B cell (primary cell): ENCODE measurements around the gene CTTN. TPM values are rescaled to one million over a fixed set of nuclear protein-coding genes. Genes with fewer than 3 reads are reported as not detected.

ENCODE experiments used
- ATAC-seq: fragments of 200-7000 bp; cut with Tn5 transposase; one replicate; pipeline ENCODE4 v1.10.0; 2021; ENCODE audit warnings: low read depth, mild to moderate bottlenecking, moderate number of reproducible peaks, moderate library complexity
- CTCF ChIA-PET: fragments of 350-600 bp; sonication (Branson Sonifier 250); formaldehyde crosslinking; loops from one replicate; lab custom pipeline; 2021; ENCODE audit warnings: antibody characterized with exemption, inconsistent platforms; lab: Charles Lee
- POLR2A ChIA-PET: fragments of 350-600 bp; sonication (Branson Sonifier 250); formaldehyde crosslinking; loops from one replicate; lab custom pipeline; 2021; ENCODE audit warnings: antibody characterized with exemption; lab: Charles Lee
- DNase-seq: peaks from one replicate; pipeline ENCODE4 v3.0.0; 2013
- H2AFZ ChIP-seq: 2 replicates; pipeline ENCODE4 v1.6.1; 2012; ENCODE audit warnings: mild to moderate bottlenecking, low read depth, low read length; ENCODE audit not compliant: insufficient read depth, poor library complexity, severe bottlenecking
- H3K27ac ChIP-seq, 2 donors: 1 replicate in 1 of 2; 2 replicates in 1 of 2; pipeline ENCODE4 v1.5.1; 2012 to 2013; ENCODE audit warnings: low read length in 2 of 2, mild to moderate bottlenecking in 2 of 2, moderate library complexity in 1 of 2
- H3K27me3 ChIP-seq, 4 experiments: fragments of 200-600 bp in 1 of 4; sonication (generic) in 1 of 4; replicated peaks in 1 of 4; 1 replicate in 2 of 4; 2 replicates in 2 of 4; pipeline versions ENCODE4 v1.6.1 to v1.7.0; 2013 to 2016; ENCODE audit warnings: low read length in 3 of 4, mild to moderate bottlenecking in 2 of 4, mixed read lengths in 1 of 4, moderate library complexity in 1 of 4; ENCODE audit not compliant: insufficient read depth in 4 of 4, control insufficient read depth in 3 of 4; ENCODE audit errors: control extremely low read depth in 1 of 4
- H3K36me3 ChIP-seq, 2 experiments: replicated peaks in 1 of 2; 1 replicate in 1 of 2; 2 replicates in 1 of 2; pipeline versions ENCODE4 v1.6.1 to v1.7.1; 2013; ENCODE audit warnings: low read length in 1 of 2; ENCODE audit not compliant: insufficient read depth in 2 of 2, control insufficient read depth in 1 of 2; ENCODE audit errors: control extremely low read depth in 1 of 2, extremely low read depth in 1 of 2
- H3K4me1 ChIP-seq, 2 donors: fragments of 200-600 bp in 1 of 2; sonication (generic) in 1 of 2; 1 replicate in 1 of 2; 2 replicates in 1 of 2; pipeline versions ENCODE4 v1.5.1 to v1.6.1; 2013 to 2017; ENCODE audit warnings: low read length in 2 of 2; ENCODE audit not compliant: control insufficient read depth in 2 of 2, insufficient read depth in 2 of 2
- H3K4me2 ChIP-seq: replicated peaks from 2 replicates; pipeline ENCODE3; 2012; ENCODE audit warnings: mild to moderate bottlenecking, low read depth, low read length; ENCODE audit not compliant: poor library complexity, severe bottlenecking
- H3K4me3 ChIP-seq, 5 experiments: fragments of 200-600 bp in 1 of 5; sonication (generic) in 1 of 5; 1 replicate in 3 of 5; 2 replicates in 2 of 5; pipeline versions ENCODE4 v1.5.1 to v1.7.0; 2011 to 2016; ENCODE audit warnings: low read length in 4 of 5, mild to moderate bottlenecking in 4 of 5, low read depth in 2 of 5, control low read depth in 1 of 5, moderate library complexity in 1 of 5; ENCODE audit not compliant: insufficient read depth in 1 of 5; ENCODE audit errors: control extremely low read depth in 1 of 5, extremely low read depth in 1 of 5
- H3K79me2 ChIP-seq: fragments of 200-600 bp; sonication (generic); one replicate; pipeline ENCODE4 v1.6.0; 2016; ENCODE audit warnings: low read length; ENCODE audit not compliant: control insufficient read depth, insufficient read depth
- H3K9ac ChIP-seq: fragments of 200-600 bp; sonication (generic); 2 replicates; pipeline ENCODE4 v1.6.1; 2017; ENCODE audit warnings: mild to moderate bottlenecking, low read length, moderate library complexity
- H3K9me3 ChIP-seq, 3 donors: one replicate each; pipeline versions ENCODE4 v1.6.1 to v1.7.1; 2013; ENCODE audit warnings: low read length in 2 of 3; ENCODE audit not compliant: control insufficient read depth in 2 of 3, insufficient read depth in 1 of 3; ENCODE audit errors: control extremely low read depth in 1 of 3
- H4K20me1 ChIP-seq: 2 replicates; pipeline ENCODE4 v1.6.0; 2012; ENCODE audit warnings: mild to moderate bottlenecking, low read length; ENCODE audit not compliant: insufficient read depth, control insufficient read depth, poor library complexity, severe bottlenecking
- H3K27ac Mint-ChIP-seq: one replicate; pipeline ENCODE4 v1.8.0; 2021; ENCODE audit warnings: mixed read lengths
- H3K27me3 Mint-ChIP-seq: one replicate; pipeline ENCODE4 v1.8.0; 2021; ENCODE audit warnings: mixed read lengths
- H3K4me1 Mint-ChIP-seq: one replicate; pipeline ENCODE4 v1.8.0; 2021; ENCODE audit warnings: mixed read lengths
- H3K4me3 Mint-ChIP-seq: one replicate; pipeline ENCODE4 v1.8.0; 2021; ENCODE audit warnings: mixed read lengths
- H3K9me3 Mint-ChIP-seq: one replicate; pipeline ENCODE4 v1.8.0; 2022; ENCODE audit warnings: mixed read lengths; ENCODE audit not compliant: insufficient read depth
- CTCF ChIP-seq: fragments of 200-600 bp; IDR thresholded peaks from one replicate; pipeline ENCODE4 v1.8.0; 2022; ENCODE audit warnings: antibody characterized with exemption, mild to moderate bottlenecking
- EZH2 ChIP-seq: IDR thresholded peaks from 2 replicates; pipeline ENCODE4 v1.6.1; 2012; ENCODE audit warnings: borderline replicate concordance, low read depth, mild to moderate bottlenecking, moderate library complexity, low read length; ENCODE audit not compliant: insufficient read depth, poor library complexity, severe bottlenecking
- WGBS: methylation state at CpG from one replicate; pipeline ENCODE4 v1.1.5; 2013; ENCODE audit warnings: missing lambda C conversion rate; ENCODE audit not compliant: insufficient coverage; 5-methylcytosine and 5-hydroxymethylcytosine counted together
- intact Hi-C: fragments of 100-400 bp; cut with micrococcal nuclease; formaldehyde crosslinking; loops from one replicate; pipeline ENCODE4 v1.10.0; 2022
- polyA plus RNA-seq: library from polyadenylated mRNA; depleted of rRNA; stranded (reverse); fragments of >200 nt; gene quantifications from 2 replicates; pipeline ENCODE4 v1.2.3, GENCODE V29; 2012
- total RNA-seq, 2 donors: library from RNA; stranded (reverse); fragments of 120-200 nt in 1 of 2; gene quantifications; 1 replicate in 1 of 2; 2 replicates in 1 of 2; pipeline versions ENCODE4 v1.2.3 to v1.2.4, GENCODE V29; 2013 to 2022

Gene CTTN
- total and polyA plus RNA-seq, 2 donors (not counting 1 experiment from before 2014, with no cell fraction given) = 0.34 TPM; not detected in 1

GRCh38 chr11:70413151-70413550, 14.8 kb downstream of the CTTN start:
- H3K4me3 Mint-ChIP-seq = no peak overlapping the region
- H3K27ac Mint-ChIP-seq = no peak overlapping the region
- Histone ChIP-seq H2AFZ (no peak overlapping the region), H3K9ac (no peak overlapping the region), H3K4me3 (no peak overlapping the region), H3K79me2 (no peaks in the 10 kb centered on the region), H3K27ac (no peak overlapping the region), H3K4me1 (no peaks in the 10 kb centered on the region), H3K4me2 (no peak overlapping the region), H3K27me3 (peaks cover 0 to 39% (median 2%) of the 10 kb centered on the region in 4 experiments), H4K20me1 (no peaks in the 10 kb centered on the region), H3K36me3 (no peaks in the 10 kb centered on the region), H3K9me3 (peaks cover 0 to 4% (median 0%) of the 10 kb centered on the region in 3 donors)
- intact Hi-C loops = no loop called here
- 96% methylated on average over 10 of the region's 10 CpGs for WGBS
- ATAC-seq (no peak), DNase-seq (no peak)
- CTCF ChIA-PET = no interaction called here
- no peak for TF ChIP-seq EZH2
- TF ChIP-seq CTCF = no peak
- H3K27me3 Mint-ChIP-seq = peaks cover 49% of the 10 kb centered on the region
- no peaks in the 10 kb centered on the region for H3K4me1 Mint-ChIP-seq
- POLR2A ChIA-PET = no interaction called here
- no peaks in the 10 kb centered on the region for H3K9me3 Mint-ChIP-seq

GRCh38 chr11:70414341-70415100, 16.2 kb downstream of the CTTN start:
- no peak overlapping the region for H3K27ac ChIP-seq
- peaks cover 0 to 4% (median 0%) of the 10 kb centered on the region in 3 donors for H3K9me3 ChIP-seq
- no peak overlapping the region for H2AFZ ChIP-seq
- no peaks in the 10 kb centered on the region for H3K36me3 ChIP-seq
- no peaks in the 10 kb centered on the region for H3K9me3 Mint-ChIP-seq
- ChIA-PET CTCF (interaction anchor here (0.5 kb wide), 1 partner anchor 625 kb away, joined by 3 read pairs; no protein-coding TSS in a partner anchor), POLR2A (no interaction called here)
- DNase-seq (no peak), ATAC-seq (no peak)
- H3K79me2 ChIP-seq = no peaks in the 10 kb centered on the region
- TF ChIP-seq EZH2 (no peak), CTCF (no peak)
- no peak overlapping the region for H3K9ac ChIP-seq
- no peaks in the 10 kb centered on the region for H3K4me1 ChIP-seq
- intact Hi-C loops = no loop called here
- H3K4me3 ChIP-seq = no peak overlapping the region
- WGBS = 95% methylated on average over 26 of the region's 28 CpGs
- H4K20me1 ChIP-seq = no peaks in the 10 kb centered on the region
- H3K27me3 ChIP-seq = peaks cover 0 to 39% (median 0%) of the 10 kb centered on the region in 4 experiments
- H3K4me2 ChIP-seq = no peak overlapping the region
- no peaks in the 10 kb centered on the region for H3K4me1 Mint-ChIP-seq
- H3K4me3 Mint-ChIP-seq = no peak overlapping the region
- H3K27me3 Mint-ChIP-seq = peaks cover 44% of the 10 kb centered on the region
- no peak overlapping the region for H3K27ac Mint-ChIP-seq
